GM18511 (cell line): ENCODE results near the gene KCNA4.
"Not testable (repeated sequence)": the region's sequence is repeated elsewhere in the genome, so short reads cannot be mapped to it uniquely, and the experiment has no call there.

ENCODE experiments used
- ATAC-seq: cut with Tn5 transposase; IDR thresholded peaks from one replicate; pipeline ENCODE4 v1.9.1; 2021; ENCODE audit warnings: mild to moderate bottlenecking, moderate library complexity; ENCODE audit not compliant: unreplicated experiment

The KCNA4 gene

DNA sequence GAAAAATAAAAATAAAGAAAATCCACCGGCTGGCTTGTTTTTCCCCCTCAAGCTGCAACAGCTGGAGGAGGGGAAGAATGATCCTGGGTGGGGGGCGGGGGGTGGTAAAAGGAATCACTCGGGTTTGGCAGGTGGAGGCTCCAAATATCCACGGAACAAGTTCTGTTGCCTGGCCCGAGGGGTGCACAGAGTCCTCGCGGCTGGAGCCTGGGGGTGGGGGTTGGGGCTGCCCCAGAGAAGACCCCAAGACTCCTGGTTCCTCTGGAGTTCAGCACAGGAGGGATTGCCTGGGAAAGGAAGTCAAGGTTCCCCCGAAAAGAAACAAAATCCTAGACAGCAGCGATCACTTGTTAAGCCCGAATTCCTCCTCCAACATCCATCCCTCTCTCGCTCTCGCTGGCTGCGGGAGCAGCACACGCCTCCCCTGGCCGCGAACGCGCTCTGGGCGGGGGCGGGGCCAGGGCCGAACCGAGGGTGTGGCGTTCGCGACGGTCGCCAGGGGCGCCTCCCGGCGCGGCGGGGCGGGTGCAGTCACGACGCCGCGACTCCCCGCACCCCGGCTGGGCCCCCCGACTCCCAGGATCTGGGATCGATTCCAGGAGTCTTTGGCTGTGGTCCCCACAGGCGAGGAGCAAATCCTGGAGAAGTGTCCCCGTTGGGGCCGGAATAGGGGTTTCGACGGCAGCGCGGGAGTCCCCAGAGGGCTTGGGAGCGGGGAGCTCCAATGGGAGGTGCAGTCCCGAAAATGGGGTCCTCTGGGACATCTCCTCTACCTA lies at the start of gene KCNA4:
TSS of gene KCNA4 (minus strand) at position 443 of the 776 bp plus-strand sequence. CDS start 4,352 bp downstream, outside the sequence.
- ATAC-seq = no peak

DNA sequence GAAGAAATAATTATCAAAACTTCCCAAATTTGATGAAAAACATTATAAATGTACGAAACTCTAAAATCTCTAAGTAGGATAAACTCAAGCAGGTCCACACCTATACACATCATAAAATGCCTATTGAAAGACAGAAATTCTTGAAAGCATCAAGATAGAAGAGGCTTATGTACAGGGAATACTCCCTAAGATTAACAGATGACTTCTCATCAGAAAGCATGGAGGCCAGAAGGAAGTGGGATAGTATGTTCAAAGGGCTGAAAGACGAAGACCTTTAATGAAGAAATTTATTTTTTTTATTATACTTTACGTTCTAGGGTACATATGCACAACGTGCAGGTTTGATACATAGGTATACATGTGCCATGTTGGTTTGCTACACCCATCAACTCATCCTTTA lies 45.3 kb upstream of the KCNA4 start:
- no peak for ATAC-seq

- no peak for ATAC-seq
Measured at GRCh38 chr11:30059172-30059815, 42.5 kb upstream of the KCNA4 start.

DNA sequence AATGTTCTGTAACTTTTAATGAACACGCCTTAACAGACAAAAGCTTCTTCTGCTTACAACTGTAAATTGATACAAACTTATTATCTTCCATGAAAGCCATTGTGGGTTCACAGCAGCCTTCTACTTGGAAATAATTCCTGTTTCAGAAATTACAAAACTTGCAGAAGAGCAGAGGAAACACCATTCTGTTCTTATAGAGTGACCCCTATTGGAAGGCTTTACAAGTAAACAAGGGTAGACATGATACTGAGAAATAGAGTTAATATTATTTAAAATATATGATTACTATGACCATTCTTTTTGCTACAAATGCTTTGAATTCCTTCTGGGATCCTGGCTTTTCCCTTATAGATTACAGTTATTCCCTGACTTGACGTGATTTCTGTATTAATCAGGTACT lies 32.4 kb upstream of the KCNA4 start:
- no peak for ATAC-seq

- ATAC-seq = peak; percentile 67
Measured at GRCh38 chr11:30046578-30046945, 29.7 kb upstream of the KCNA4 start.

DNA sequence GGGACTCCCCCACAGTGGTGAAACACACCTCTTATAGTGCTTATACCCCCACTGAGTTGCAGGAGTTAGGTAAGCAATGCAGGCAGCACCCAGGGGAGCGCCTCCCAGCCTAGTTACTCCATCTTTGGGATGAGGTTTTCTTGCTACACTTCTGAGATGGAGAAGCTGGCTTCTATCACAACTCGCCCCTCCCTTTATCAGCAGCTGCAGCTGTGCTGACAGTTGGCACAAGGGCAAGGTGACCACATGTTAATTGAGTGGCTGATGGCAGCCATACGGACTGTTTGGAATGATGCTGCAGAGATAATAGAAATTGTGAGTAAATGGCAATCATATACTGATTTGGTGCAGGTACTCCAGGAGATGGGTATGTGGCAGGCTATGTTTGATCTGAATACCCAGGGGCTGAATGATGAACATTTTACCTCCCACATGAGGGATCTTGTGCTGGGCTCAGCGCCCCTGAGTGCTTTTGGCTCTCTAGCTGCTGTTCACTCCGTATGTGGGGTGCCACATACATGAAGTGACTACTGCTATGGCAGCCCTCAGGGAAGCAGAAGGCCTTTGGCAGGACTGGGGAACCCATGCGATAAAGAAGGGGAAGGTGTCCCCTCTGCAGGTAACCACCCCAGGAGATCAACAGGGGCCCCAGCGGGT lies 29.2 kb upstream of the KCNA4 start:
- ATAC-seq = peak; percentile 26

DNA sequence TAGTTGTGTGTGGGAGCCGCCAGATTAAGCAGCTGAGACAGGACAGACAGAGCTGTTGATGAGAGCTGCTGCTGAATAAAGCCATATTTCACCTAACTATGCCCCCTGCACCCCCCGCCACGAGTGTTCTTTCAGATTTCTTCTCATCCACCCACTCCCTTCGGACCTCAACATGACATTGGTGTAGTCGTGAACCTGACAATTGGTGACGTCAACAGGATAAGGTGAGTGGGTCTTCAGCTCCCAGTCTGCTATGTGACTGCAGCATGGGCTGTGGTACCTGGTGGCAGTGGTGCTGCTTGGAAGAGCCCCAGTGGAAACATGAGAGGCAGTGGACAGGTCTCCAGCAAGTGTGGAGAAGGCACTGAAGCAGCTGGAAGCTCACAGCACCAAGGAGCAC lies 28.3 kb upstream of the KCNA4 start:
- ATAC-seq = no peak

DNA sequence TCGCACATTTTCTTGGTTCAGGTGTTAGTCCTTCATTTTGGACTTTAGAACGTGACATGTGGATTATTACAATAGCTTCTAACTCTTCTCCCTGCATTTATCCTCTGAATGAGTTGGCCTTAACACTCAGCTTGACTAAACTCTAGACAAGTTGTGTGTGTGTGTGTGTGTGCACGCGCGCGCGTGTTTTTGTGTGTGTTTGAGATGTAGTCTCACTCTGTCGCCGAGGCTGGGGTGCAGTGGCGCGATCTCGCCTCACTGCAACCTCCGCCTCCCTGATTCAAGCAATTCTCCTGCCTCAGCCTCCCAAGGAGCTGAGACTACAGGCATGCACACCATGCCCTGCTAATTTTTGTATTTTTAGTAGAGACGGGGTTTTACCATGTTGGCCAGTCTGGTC lies 24.3 kb upstream of the KCNA4 start:
- no peak for ATAC-seq

DNA sequence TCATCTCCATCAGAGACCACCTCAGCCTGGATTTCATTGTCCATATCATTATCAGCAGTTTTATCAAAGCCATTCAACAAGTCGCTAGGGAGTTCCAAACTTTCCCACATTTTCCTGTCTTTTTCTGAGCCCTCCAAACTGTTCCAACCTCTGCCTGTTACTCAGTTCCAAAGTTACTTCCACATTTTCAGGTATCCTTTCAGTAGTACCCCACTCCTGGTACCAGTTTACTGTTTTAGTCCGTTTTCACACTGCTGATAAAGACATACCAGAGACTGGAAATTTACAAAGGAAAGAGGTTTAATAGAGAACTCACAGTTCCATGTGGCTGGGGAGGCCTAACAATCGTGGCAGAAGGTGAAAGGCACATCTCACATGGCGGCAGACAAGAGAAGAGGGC lies 17.9 kb upstream of the KCNA4 start:
- ATAC-seq = not testable (repeated sequence)

GRCh38 chr11:30034166-30034565 lies 17.3 kb upstream of the KCNA4 start:
- ATAC-seq = not testable (repeated sequence)

- no peak for ATAC-seq
Measured at GRCh38 chr11:30025396-30026139, 8.7 kb upstream of the KCNA4 start.

- ATAC-seq = no peak
Measured at GRCh38 chr11:30023074-30023473, 6.2 kb upstream of the KCNA4 start.

DNA sequence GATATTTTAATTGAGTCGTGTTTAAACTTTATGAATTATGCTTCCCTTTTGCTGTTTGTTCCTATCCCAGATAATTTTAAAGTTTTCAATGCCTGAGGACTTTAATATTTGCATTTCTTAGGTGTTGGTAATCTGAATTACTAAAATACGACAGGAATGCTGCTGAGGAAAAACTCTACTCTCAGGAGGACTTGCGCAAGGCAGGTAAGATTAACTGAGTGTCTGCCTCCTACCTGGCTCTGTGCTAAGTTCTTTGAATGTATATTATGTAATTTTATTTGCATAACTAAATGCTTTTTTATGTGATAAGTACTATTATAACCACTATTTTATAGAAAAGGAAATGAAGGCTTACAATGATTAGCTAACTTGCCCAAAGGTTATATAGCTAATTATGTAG lies 2.7 kb upstream of the KCNA4 start:
- no peak for ATAC-seq

GRCh38 chr11:30018495-30018894 lies 1.7 kb upstream of the KCNA4 start:
- no peak for ATAC-seq

GRCh38 chr11:30017445-30017895 lies 640 bp upstream of the KCNA4 start:
- no peak for ATAC-seq

GRCh38 chr11:30015725-30016412 lies 961 bp downstream of the KCNA4 start:
- ATAC-seq = no peak

DNA sequence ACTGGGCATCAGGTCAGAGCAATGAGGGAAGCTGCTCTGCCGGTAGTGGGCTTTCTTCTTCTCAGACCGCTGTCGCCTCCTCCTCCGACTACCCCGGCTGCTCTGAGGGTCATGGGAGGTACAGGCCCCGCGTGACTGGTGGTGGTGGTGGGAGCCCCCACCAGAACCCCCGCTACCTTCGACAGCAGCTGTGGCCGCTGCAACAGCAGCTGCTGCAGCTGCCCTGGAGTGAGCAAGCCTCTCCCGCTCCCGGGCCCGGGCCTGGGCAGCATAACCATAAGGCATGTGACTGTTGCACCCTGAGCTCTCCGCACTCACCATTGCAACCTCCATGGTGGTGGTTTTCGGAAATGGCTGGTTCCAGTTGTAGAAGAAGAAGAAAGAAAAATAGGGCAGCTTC lies 4.5 kb downstream of the KCNA4 start:
- no peak for ATAC-seq

DNA sequence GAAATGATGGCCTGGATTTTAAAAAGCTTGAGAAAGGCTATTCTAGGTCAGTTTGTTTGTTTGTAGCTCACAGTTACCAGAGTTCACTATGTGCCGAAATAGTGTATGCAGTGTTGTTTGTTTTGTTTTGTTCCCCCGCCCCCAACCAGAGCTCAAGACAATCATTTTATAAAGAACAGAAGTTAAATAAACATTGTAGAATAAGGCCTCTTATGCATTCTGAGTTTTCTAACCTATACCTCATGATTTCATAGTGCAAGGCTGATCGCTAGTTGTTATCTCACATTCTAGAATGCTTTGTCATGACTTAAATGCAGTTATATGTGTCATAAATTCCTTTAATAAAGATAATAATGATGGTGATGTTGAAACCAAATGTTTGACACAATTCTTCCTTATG lies 7.8 kb downstream of the KCNA4 start:
- no peak for ATAC-seq

GRCh38 chr11:30006876-30007275 lies 10.0 kb downstream of the KCNA4 start:
- ATAC-seq = no peak

DNA sequence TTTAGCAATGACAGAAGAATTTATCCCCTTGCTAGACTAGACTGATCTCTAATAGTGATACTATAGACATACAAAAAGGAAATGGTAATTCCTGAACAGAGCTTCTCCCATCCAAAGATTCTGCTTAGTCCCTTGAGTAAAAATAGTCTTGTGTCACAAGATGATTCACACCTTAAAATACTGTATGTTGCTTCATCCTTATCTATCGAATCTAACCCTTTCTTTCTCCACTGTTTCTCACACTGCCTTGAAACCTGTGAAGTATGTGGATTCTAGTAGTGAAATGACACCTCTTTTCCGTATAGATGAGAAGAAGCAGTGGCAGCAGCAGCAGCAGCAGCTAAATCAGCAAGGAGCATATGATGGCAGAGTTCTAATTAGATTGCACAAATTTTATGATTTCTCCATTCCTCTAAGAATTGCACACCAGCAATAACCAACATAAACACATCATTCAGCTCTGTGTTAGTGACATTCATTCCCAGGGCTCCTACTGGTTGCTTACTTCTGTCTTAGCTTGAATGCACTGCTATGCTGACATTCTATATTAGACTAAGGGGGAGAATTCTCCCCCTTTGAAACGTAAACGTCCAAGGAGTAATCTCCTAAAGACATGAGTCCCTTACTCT lies 14.6 kb downstream of the KCNA4 start:
- no peak for ATAC-seq
